Esophagus muscularis mucosa (tissue), 3 donors: ENCODE data around the gene MFAP3.
"Not testable (repeated sequence)": the region's sequence is repeated elsewhere in the genome, so short reads cannot be mapped to it uniquely, and the experiment has no call there.

Experiments
- POLR2AphosphoS5 ChIP-seq, 2 donors: sonication (generic); formaldehyde crosslinking; IDR thresholded peaks; one replicate each; pipeline ENCODE4 v1.6.1; 2017; ENCODE audit warnings: antibody characterized with exemption in 2 of 2
- TF ChIP-seq, protein P1 (sequence below), 3 experiments: fragments of 200-600 bp in 2 of 3; fragments of 450-650 bp in 1 of 3; sonication (generic) in 2 of 3; IDR thresholded peaks; one replicate each; pipeline ENCODE4 v1.5.1; 2017 to 2019; ENCODE audit warnings: antibody characterized with exemption in 3 of 3, mild to moderate bottlenecking in 2 of 3, moderate library complexity in 1 of 3

DNA sequence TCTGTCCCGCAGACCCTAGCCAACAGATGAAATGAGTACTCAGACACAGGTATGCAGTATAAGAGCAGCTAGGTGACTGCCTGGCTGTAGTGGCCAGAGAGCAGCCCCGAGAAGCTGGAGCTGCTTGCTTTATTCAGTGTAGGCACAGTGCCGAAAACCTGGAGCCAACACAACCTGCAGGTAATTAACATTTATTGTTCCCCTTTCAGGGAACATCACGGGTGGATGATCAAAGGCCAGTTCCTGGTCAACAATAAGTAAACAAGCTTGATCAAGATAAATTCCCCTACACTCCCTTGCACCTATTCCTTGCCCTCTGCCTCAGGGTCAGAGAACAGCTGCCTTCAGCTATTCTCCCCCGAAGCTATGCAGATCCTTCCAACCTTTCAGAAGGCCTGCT is 31.1 kb downstream of the MFAP3 start:
- TF ChIP-seq, protein P1, sequence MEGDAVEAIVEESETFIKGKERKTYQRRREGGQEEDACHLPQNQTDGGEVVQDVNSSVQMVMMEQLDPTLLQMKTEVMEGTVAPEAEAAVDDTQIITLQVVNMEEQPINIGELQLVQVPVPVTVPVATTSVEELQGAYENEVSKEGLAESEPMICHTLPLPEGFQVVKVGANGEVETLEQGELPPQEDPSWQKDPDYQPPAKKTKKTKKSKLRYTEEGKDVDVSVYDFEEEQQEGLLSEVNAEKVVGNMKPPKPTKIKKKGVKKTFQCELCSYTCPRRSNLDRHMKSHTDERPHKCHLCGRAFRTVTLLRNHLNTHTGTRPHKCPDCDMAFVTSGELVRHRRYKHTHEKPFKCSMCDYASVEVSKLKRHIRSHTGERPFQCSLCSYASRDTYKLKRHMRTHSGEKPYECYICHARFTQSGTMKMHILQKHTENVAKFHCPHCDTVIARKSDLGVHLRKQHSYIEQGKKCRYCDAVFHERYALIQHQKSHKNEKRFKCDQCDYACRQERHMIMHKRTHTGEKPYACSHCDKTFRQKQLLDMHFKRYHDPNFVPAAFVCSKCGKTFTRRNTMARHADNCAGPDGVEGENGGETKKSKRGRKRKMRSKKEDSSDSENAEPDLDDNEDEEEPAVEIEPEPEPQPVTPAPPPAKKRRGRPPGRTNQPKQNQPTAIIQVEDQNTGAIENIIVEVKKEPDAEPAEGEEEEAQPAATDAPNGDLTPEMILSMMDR (IDR thresholded peaks at IDR 0.05) = not testable (repeated sequence)
- not testable (repeated sequence) for TF ChIP-seq POLR2AphosphoS5 (IDR thresholded peaks at IDR 0.05)
